Right cardiac atrium (tissue), 5 donors: ENCODE measurements around the gene ICOSLG. TPM values are rescaled to one million over a fixed set of nuclear protein-coding genes. Genes with fewer than 3 reads are reported as not detected.

ENCODE experiments used
- ATAC-seq, 2 donors: fragments of 200-7000 bp; cut with Tn5 transposase; one replicate each; pipeline versions ENCODE4 v1.8.0 to v1.9.1; 2020; ENCODE audit warnings: moderate library complexity in 2 of 2, mild to moderate bottlenecking in 1 of 2
- DNase-seq, 3 donors: peaks; one replicate each; pipeline ENCODE4 v3.0.0-alpha.2; 2020
- H3K27ac ChIP-seq: one replicate; pipeline ENCODE4 v1.5.1; 2013; ENCODE audit warnings: mild to moderate bottlenecking, low read length, control low read depth, moderate library complexity
- H3K27me3 ChIP-seq: one replicate; pipeline ENCODE4 v1.6.1; 2013; ENCODE audit not compliant: control insufficient read depth, insufficient read depth
- H3K4me1 ChIP-seq: one replicate; pipeline ENCODE4 v1.6.1; 2013; ENCODE audit warnings: low read length; ENCODE audit not compliant: control insufficient read depth, insufficient read depth
- H3K4me3 ChIP-seq: one replicate; pipeline ENCODE4 v1.5.1; 2013; ENCODE audit warnings: low read length, control low read depth
- H3K9me3 ChIP-seq: one replicate; pipeline ENCODE4 v1.6.1; 2013; ENCODE audit warnings: low read length; ENCODE audit not compliant: control insufficient read depth
- WGBS: extraction: QIAGEN DNeasy Blood & Tissue Kit; methylation state at CpG from one replicate; pipeline ENCODE4 v1.1.7; 2013; 5-methylcytosine and 5-hydroxymethylcytosine counted together
- intact Hi-C, 4 donors: fragments of 100-400 bp; cut with DNase I; formaldehyde crosslinking; loops; one replicate each; pipeline versions ENCODE4 v1.11.0 to v1.14.0; 2022 to 2023
- polyA plus RNA-seq: library from polyadenylated mRNA; stranded (reverse); fragments of 200-250 nt; gene quantifications from one replicate; pipeline ENCODE4 v1.2.3, GENCODE V29; 2013
- total RNA-seq, 4 donors: library from RNA; stranded (reverse); fragmentation: NEBNext Ultra II Directional; extraction: Animal tissue kit (Norgen Biotek cat#: 25700); gene quantifications; one replicate each; pipeline ENCODE4 v1.2.1, GENCODE V29; 2021
- donor health status: healthy with polysubstance abuse.
- donor health status: DM: no; HTN: yes; CAD: no.
- donor health status: DM: no; HTN: no; CAD: no.
- donor health status: DM: no; HTN: yes; CAD: no; lungs with severe emphysema.
- donor health status: DM: yes; HTN: yes; CAD: no.

The ICOSLG gene
- total and polyA plus RNA-seq, 5 donors, result 0.57 to 4.6 (median 0.93) TPM

GRCh38 chr21:44263221-44263760, 22.5 kb upstream of the ICOSLG start:
- no peak overlapping the region for H3K27ac ChIP-seq
- 52% methylated on average over 18 of the region's 18 CpGs for WGBS
- peak in 1 of 2 donors; percentile 12 for ATAC-seq

GRCh38 chr21:44262338-44263056, 21.8 kb upstream of the ICOSLG start:
- ATAC-seq, result no peak
- Histone ChIP-seq H3K4me3 (no peak overlapping the region), H3K27me3 (no peaks in the 10 kb centered on the region), H3K4me1 (no peaks in the 10 kb centered on the region), H3K9me3 (no peaks in the 10 kb centered on the region), H3K27ac (no peak overlapping the region)
- peak in 1 of 3 donors; percentile 47 for DNase-seq
- intact Hi-C loops, result no loop called here
- WGBS, result 82% methylated on average over 12 of the region's 12 CpGs

More at GRCh38 chr21:44263221-44263760, 22.5 kb upstream of the ICOSLG start:
- H3K4me3 ChIP-seq, result no peak overlapping the region
- no peaks in the 10 kb centered on the region for H3K9me3 ChIP-seq
- peak in 2 of 3 donors; percentile 20 to 53 for DNase-seq
- no peaks in the 10 kb centered on the region for H3K4me1 ChIP-seq
- intact Hi-C loops, result no loop called here
- no peaks in the 10 kb centered on the region for H3K27me3 ChIP-seq

- H3K4me3 ChIP-seq, result no peak within 1 kb of the TSS
- no peaks in the 10 kb centered on the region for H3K9me3 ChIP-seq
- no peaks in the 10 kb centered on the region for H3K27me3 ChIP-seq
- H3K27ac ChIP-seq, result no peak within 1 kb of the TSS
- no peak for ATAC-seq
- 77% methylated on average over 19 of the region's 19 CpGs for WGBS
- DNase-seq, result peak in 1 of 3 donors; percentile 48
- H3K4me1 ChIP-seq, result no peaks in the 10 kb centered on the region
- intact Hi-C loops, result no loop called here
These were observed 21.0 kb upstream of the ICOSLG start, which contains the start of gene DNMT3L for GRCh38 chr21:44261675-44262295. Gene DNMT3L, minus strand, starts transcription at chr21:44261897. Its CDS starts 638 bp downstream, at chr21:44261259.

- DNase-seq (peak in 1 of 3 donors; percentile 45), ATAC-seq (no peak)
- Histone ChIP-seq H3K27ac (no peak overlapping the region), H3K27me3 (no peaks in the 10 kb centered on the region), H3K9me3 (no peaks in the 10 kb centered on the region), H3K4me1 (no peaks in the 10 kb centered on the region), H3K4me3 (no peak overlapping the region)
- WGBS, result 78% methylated on average over 19 of the region's 19 CpGs
- intact Hi-C loops, result no loop called here
These were observed 20.3 kb upstream of the ICOSLG start for GRCh38 chr21:44260791-44261631.

GRCh38 chr21:44260066-44260465, 19.3 kb upstream of the ICOSLG start:
- no peak for DNase-seq
- no peak for ATAC-seq
- H3K27ac ChIP-seq, result no peak overlapping the region
- WGBS, result 58% methylated on average over 4 of the region's 4 CpGs
- no peaks in the 10 kb centered on the region for H3K4me1 ChIP-seq
- no peaks in the 10 kb centered on the region for H3K27me3 ChIP-seq
- H3K4me3 ChIP-seq, result no peak overlapping the region
- intact Hi-C loops, result no loop called here
- H3K9me3 ChIP-seq, result no peaks in the 10 kb centered on the region

- H3K4me1 ChIP-seq, result no peaks in the 10 kb centered on the region
- DNase-seq, result peak in 1 of 3 donors; percentile 29
- intact Hi-C loops, result no loop called here
- no peaks in the 10 kb centered on the region for H3K27me3 ChIP-seq
- no peak overlapping the region for H3K4me3 ChIP-seq
- WGBS, result 81% methylated on average over 22 of the region's 22 CpGs
- no peak overlapping the region for H3K27ac ChIP-seq
- no peaks in the 10 kb centered on the region for H3K9me3 ChIP-seq
- no peak for ATAC-seq
These were observed 18.5 kb upstream of the ICOSLG start for GRCh38 chr21:44259082-44259705.

- Histone ChIP-seq H3K4me1 (no peaks in the 10 kb centered on the region), H3K9me3 (no peaks in the 10 kb centered on the region), H3K27ac (no peak overlapping the region), H3K4me3 (no peak overlapping the region), H3K27me3 (no peaks in the 10 kb centered on the region)
- DNase-seq, result peak in 1 of 3 donors; percentile 44
- WGBS, result 90% methylated on average over 34 of the region's 34 CpGs
- no peak for ATAC-seq
- intact Hi-C loops, result no loop called here
These were observed 17.4 kb upstream of the ICOSLG start for GRCh38 chr21:44258056-44258725.

- 71% methylated on average over 11 of the region's 11 CpGs for WGBS
- no peaks in the 10 kb centered on the region for H3K4me1 ChIP-seq
- intact Hi-C loops, result no loop called here
- no peak overlapping the region for H3K27ac ChIP-seq
- H3K4me3 ChIP-seq, result no peak overlapping the region
- peak in 1 of 2 donors; percentile 17 for ATAC-seq
- H3K27me3 ChIP-seq, result no peaks in the 10 kb centered on the region
- H3K9me3 ChIP-seq, result no peaks in the 10 kb centered on the region
- peak in 1 of 3 donors; percentile 27 for DNase-seq
These were observed 14.8 kb upstream of the ICOSLG start for GRCh38 chr21:44255511-44255981.

- H3K27ac ChIP-seq, result no peak overlapping the region
- intact Hi-C loops, result no loop called here
- 66% methylated on average over 29 of the region's 29 CpGs for WGBS
- DNase-seq (peak in 1 of 3 donors; percentile 39), ATAC-seq (peak in 1 of 2 donors; percentile 28)
- H3K4me3 ChIP-seq, result no peak overlapping the region
- no peaks in the 10 kb centered on the region for H3K27me3 ChIP-seq
- no peaks in the 10 kb centered on the region for H3K9me3 ChIP-seq
- no peaks in the 10 kb centered on the region for H3K4me1 ChIP-seq
These were observed 13.3 kb upstream of the ICOSLG start for GRCh38 chr21:44253832-44254710.
